ENCODE results near the gene AMELY.

- no peak for TF ChIP-seq CTCF (IDR thresholded peaks at IDR 0.05)
- no peak for TF ChIP-seq POLR2A (IDR thresholded peaks at IDR 0.05)
- TF ChIP-seq EP300 (IDR thresholded peaks at IDR 0.05) = no peak
- no peak for TF ChIP-seq POLR2AphosphoS5 (IDR thresholded peaks at IDR 0.05)
Measured at GRCh38 chrY:6921061-6921460, 9.5 kb upstream of the AMELY start.

Measured in suprapubic skin (tissue), 4 donors.